ENCODE data around the gene ZBTB16.

- TF ChIP-seq POLR2A (IDR thresholded peaks at IDR 0.05), result no peak
- TF ChIP-seq CTCF (IDR thresholded peaks at IDR 0.05), result no peak
Observed at GRCh38 chr11:114282488-114282887, 223.0 kb downstream of the ZBTB16 start.

Data from stomach (tissue), 4 donors.